HG02623 (cell line): ENCODE measurements around the gene ZNF79.

Experiments used
- ATAC-seq: cut with Tn5 transposase; IDR thresholded peaks from one replicate; pipeline ENCODE4 v1.9.1; 2021; ENCODE audit warnings: moderate library complexity; ENCODE audit not compliant: unreplicated experiment

Gene ZNF79

DNA sequence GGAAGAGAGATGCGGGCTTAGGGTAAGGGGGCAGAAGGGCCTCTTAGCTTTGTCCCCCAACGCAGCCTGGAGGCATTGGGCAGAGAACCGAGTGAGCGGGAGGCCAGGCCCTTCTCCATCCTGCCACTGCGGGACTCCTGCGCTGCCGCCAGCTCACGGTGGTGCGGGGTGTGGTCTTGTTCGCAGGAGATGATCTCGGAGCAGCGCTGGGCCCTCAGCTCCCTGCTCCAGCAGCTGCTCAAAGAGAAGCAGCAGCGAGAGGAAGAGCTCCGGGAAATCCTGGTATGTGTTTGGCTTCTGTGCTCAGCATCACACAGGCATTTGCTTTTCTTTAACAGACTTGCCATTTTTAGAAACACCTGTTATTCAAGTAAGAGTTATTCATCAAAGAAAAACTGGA is 68.4 kb downstream of the ZNF79 start:
- ATAC-seq: no peak

DNA sequence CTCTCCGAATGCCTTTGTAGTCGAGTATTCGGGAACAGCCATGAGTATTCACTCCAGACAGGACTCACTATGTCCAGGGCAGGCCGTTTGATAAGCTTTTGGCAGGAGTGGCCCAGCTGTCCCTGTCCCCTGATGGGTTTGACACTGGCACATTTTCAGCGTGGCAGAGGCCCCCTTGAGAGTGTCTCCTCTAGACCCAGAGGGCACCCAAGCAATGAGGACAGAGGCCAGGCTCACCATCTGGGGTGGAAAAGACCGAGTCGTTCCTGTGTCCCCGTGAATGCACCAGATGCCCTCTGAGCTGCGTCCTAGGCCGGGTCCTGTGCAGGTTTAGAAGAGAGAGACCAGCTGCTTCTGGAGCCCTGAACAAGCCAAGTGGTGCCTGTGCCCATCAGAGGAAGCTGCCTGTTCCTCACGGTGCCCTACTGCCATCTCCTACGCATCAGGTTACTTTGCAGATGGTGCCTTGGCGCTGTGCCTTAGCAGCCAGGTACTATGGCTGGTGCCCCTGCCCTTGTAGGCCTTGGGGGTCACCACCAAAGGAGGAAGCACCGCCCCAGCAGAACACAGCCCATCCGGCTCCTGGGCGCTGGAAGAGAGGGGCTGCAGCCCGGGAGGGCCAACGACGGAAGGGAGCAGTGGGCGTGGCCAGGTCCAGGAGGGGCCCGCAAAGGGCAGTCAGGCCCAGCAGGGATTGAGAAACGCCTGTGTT is 69.6 kb downstream of the ZNF79 start:
- ATAC-seq: no peak

DNA sequence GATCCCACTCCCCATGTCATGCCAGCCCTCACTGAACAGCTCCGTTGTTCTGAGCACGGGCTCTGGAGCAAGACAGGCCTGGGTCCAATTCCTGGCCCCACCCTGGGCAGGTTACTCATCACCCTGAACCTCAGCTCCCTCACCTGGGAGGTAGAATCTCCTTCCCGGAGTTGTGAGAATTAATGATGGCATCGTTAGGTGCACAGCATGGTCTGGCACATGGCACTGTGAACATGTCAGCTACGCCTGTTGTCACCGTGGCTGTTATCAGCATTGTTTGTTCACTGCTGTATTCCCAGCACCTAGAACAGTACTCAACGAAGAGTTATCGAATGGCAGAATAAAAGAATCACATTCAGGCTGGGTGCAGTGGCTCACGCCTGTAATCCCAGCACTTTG is 70.1 kb downstream of the ZNF79 start:
- ATAC-seq: no peak
